ENCODE measurements around the gene NLGN1. TPM values are rescaled to one million over a fixed set of nuclear protein-coding genes. Genes with fewer than 3 reads are reported as not detected.

Gene NLGN1
- total RNA-seq, 1 experiment from 2014 or later, result not detected

- BruUV-seq (replicated peaks), result no TSS peak
- Mint-ChIP-seq H3K4me3 (ENCODE audit: unreplicated experiment) (no peak overlapping the region), H3K4me1 (ENCODE audit: insufficient read depth, unreplicated experiment) (no peaks in the 10 kb centered on the region), H3K9me3 (ENCODE audit: unreplicated experiment) (no peaks in the 10 kb centered on the region), H3K27ac (ENCODE audit: low read depth, unreplicated experiment) (no peak overlapping the region), H3K27me3 (ENCODE audit: insufficient read depth, unreplicated experiment) (peaks cover 27% of the 10 kb centered on the region), H3K36me3 (ENCODE audit: insufficient read depth, unreplicated experiment) (peaks cover 6% of the 10 kb centered on the region)
- no peak for DNase-seq (ENCODE audit: unreplicated experiment)
- CTCF ChIA-PET, result interaction anchor here (0.6 to 1.0 kb wide), 2 partner anchors 36 to 224 kb away, joined by 3 read pairs; no protein-coding TSS in a partner anchor
- POLR2A ChIA-PET, result interaction anchor here (0.7 kb wide), 1 partner anchor 14 kb away, joined by 3 read pairs; no protein-coding TSS in a partner anchor
- intact Hi-C loops (cut with micrococcal nuclease), result no loop called here
- TF ChIP-seq CTCF (IDR thresholded peaks at IDR 0.05; ENCODE audit: unreplicated experiment), result no peak
These were observed 560.1 kb downstream of the NLGN1 start for GRCh38 chr3:173957646-173958045.

GRCh38 chr3:173958805-173959204 lies 561.3 kb downstream of the NLGN1 start:
- intact Hi-C loops (cut with micrococcal nuclease), result no loop called here
- peaks cover 37% of the 10 kb centered on the region for H3K27me3 Mint-ChIP-seq (ENCODE audit: insufficient read depth, unreplicated experiment)
- H3K36me3 Mint-ChIP-seq (ENCODE audit: insufficient read depth, unreplicated experiment), result peaks cover 6% of the 10 kb centered on the region
- no peak overlapping the region for H3K27ac Mint-ChIP-seq (ENCODE audit: low read depth, unreplicated experiment)
- ChIA-PET POLR2A (no interaction called here), CTCF (interaction anchor here (0.6 to 1.2 kb wide), 3 partner anchors 71 to 225 kb away, joined by 3 to 4 read pairs (median 3); no protein-coding TSS in a partner anchor)
- no peak for TF ChIP-seq CTCF (IDR thresholded peaks at IDR 0.05; ENCODE audit: unreplicated experiment)
- H3K4me1 Mint-ChIP-seq (ENCODE audit: insufficient read depth, unreplicated experiment), result no peaks in the 10 kb centered on the region
- no peaks in the 10 kb centered on the region for H3K9me3 Mint-ChIP-seq (ENCODE audit: unreplicated experiment)
- DNase-seq (ENCODE audit: unreplicated experiment), result no peak
- H3K4me3 Mint-ChIP-seq (ENCODE audit: unreplicated experiment), result no peak overlapping the region
- no TSS peak for BruUV-seq (replicated peaks)

GRCh38 chr3:173970281-173970680 lies 572.7 kb downstream of the NLGN1 start:
- H3K36me3 Mint-ChIP-seq (ENCODE audit: insufficient read depth, unreplicated experiment), result no peaks in the 10 kb centered on the region
- ChIA-PET CTCF (interaction anchor here (0.8 kb wide), 1 partner anchor 229 kb away, joined by 3 read pairs; no protein-coding TSS in a partner anchor), POLR2A (interaction anchor here (1.1 kb wide), 1 partner anchor 12 kb away, joined by 3 read pairs; no protein-coding TSS in a partner anchor)
- H3K9me3 Mint-ChIP-seq (ENCODE audit: unreplicated experiment), result no peaks in the 10 kb centered on the region
- H3K27ac Mint-ChIP-seq (ENCODE audit: low read depth, unreplicated experiment), result no peak overlapping the region
- H3K27me3 Mint-ChIP-seq (ENCODE audit: insufficient read depth, unreplicated experiment), result peaks cover 33% of the 10 kb centered on the region
- intact Hi-C loops (cut with micrococcal nuclease), result no loop called here
- no TSS peak for BruUV-seq (replicated peaks)
- no peak for DNase-seq (ENCODE audit: unreplicated experiment)
- no peak overlapping the region for H3K4me3 Mint-ChIP-seq (ENCODE audit: unreplicated experiment)
- H3K4me1 Mint-ChIP-seq (ENCODE audit: insufficient read depth, unreplicated experiment), result no peaks in the 10 kb centered on the region
- no peak for TF ChIP-seq CTCF (IDR thresholded peaks at IDR 0.05; ENCODE audit: unreplicated experiment)

GRCh38 chr3:173976281-173976680 lies 578.7 kb downstream of the NLGN1 start:
- ChIA-PET POLR2A (no interaction called here), CTCF (interaction anchor here (0.6 to 1.1 kb wide), 3 partner anchors 8 to 243 kb away, joined by 3 to 4 read pairs (median 3); no protein-coding TSS in a partner anchor)
- Mint-ChIP-seq H3K9me3 (ENCODE audit: unreplicated experiment) (no peaks in the 10 kb centered on the region), H3K36me3 (ENCODE audit: insufficient read depth, unreplicated experiment) (no peaks in the 10 kb centered on the region), H3K4me3 (ENCODE audit: unreplicated experiment) (no peak overlapping the region), H3K27me3 (ENCODE audit: insufficient read depth, unreplicated experiment) (peaks cover 17% of the 10 kb centered on the region), H3K27ac (ENCODE audit: low read depth, unreplicated experiment) (no peak overlapping the region), H3K4me1 (ENCODE audit: insufficient read depth, unreplicated experiment) (no peaks in the 10 kb centered on the region)
- no peak for TF ChIP-seq CTCF (IDR thresholded peaks at IDR 0.05; ENCODE audit: unreplicated experiment)
- intact Hi-C loops (cut with micrococcal nuclease), result no loop called here
- no TSS peak for BruUV-seq (replicated peaks)
- DNase-seq (ENCODE audit: unreplicated experiment), result no peak

All from MCF 10A (cell line).